Measurements from ENCODE around the gene TRMT13.
A peak's percentile ranks its signal among the peaks of the same experiment; 100 is the strongest.

TRMT13 gene

GRCh38 chr1:100107696-100108095 lies 25.3 kb upstream of the TRMT13 start:
- TF ChIP-seq CTCF (IDR thresholded peaks at IDR 0.05; ENCODE audit: control insufficient read depth, insufficient read depth, low read depth, low read length, missing control alignments): no peak
- H3K4me3 ChIP-seq (ENCODE audit: control insufficient read depth, low read depth, low read length): no peak overlapping the region
- DNase-seq (ENCODE audit: low read depth): no peak

DNA sequence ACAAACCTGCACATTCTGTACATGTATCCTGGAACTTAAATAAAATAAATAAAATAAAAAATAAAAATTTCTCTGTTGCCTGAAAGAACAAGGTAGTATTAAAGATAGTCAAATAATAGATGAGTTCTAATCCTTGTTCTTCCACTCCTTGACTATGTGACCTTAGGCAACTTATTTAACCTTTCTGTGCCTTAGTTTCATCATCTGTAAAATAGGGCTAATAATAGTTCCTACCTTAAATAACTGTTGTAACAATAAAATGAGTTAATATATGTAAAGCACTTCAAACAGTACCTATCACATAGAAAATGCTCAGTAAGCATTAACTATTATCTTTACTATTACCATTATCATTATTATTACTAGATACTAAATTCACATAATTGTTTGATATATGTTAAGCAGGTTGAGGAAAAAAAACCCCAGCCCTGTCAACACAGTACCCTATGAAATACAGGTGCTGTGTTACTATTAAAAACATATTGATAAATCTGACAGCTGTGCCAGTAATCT lies 23.4 kb upstream of the TRMT13 start:
- no peak overlapping the region for H3K4me3 ChIP-seq (ENCODE audit: control insufficient read depth, low read depth, low read length)
- no peak for DNase-seq (ENCODE audit: low read depth)
- TF ChIP-seq CTCF (IDR thresholded peaks at IDR 0.05; ENCODE audit: control insufficient read depth, insufficient read depth, low read depth, low read length, missing control alignments): no peak

GRCh38 chr1:100115524-100115923 lies 17.4 kb upstream of the TRMT13 start:
- H3K4me3 ChIP-seq (ENCODE audit: control insufficient read depth, low read depth, low read length): no peak overlapping the region
- no peak for TF ChIP-seq CTCF (IDR thresholded peaks at IDR 0.05; ENCODE audit: control insufficient read depth, insufficient read depth, low read depth, low read length, missing control alignments)
- DNase-seq (ENCODE audit: low read depth): no peak

DNA sequence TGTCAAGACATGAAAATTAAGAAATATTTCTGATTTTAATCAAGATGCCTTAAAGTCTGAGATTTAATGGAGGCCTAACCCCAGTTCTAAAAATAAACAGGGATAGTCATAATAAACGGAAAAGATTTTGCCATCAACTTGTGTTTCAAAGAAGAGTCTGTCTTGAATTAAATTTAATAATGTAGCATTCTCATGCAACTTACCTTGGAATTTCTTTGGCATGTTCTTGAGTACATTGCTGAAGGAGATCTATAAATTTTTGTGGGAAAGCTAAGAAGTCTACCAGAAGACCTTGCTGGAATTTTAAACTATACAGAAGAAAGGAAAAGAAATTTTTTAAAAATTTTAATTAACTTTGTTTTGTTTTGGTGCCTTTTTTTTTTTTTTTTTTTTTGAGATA lies 10.8 kb upstream of the TRMT13 start:
- peak; percentile 84 for DNase-seq (ENCODE audit: low read depth)

GRCh38 chr1:100127226-100127625 lies 5.7 kb upstream of the TRMT13 start:
- DNase-seq (ENCODE audit: low read depth): no peak
- no peak for TF ChIP-seq CTCF (IDR thresholded peaks at IDR 0.05; ENCODE audit: control insufficient read depth, insufficient read depth, low read depth, low read length, missing control alignments)
- no peak overlapping the region for H3K4me3 ChIP-seq (ENCODE audit: control insufficient read depth, low read depth, low read length)

More for the DNA sequence above, 10.8 kb upstream of the TRMT13 start:
- no peak for TF ChIP-seq CTCF (IDR thresholded peaks at IDR 0.05; ENCODE audit: control insufficient read depth, insufficient read depth, low read depth, low read length, missing control alignments)
- no peak overlapping the region for H3K4me3 ChIP-seq (ENCODE audit: control insufficient read depth, low read depth, low read length)

- no peak for DNase-seq (ENCODE audit: low read depth)
- H3K4me3 ChIP-seq (ENCODE audit: control insufficient read depth, low read depth, low read length): no peak overlapping the region
- TF ChIP-seq CTCF (IDR thresholded peaks at IDR 0.05; ENCODE audit: control insufficient read depth, insufficient read depth, low read depth, low read length, missing control alignments): no peak
Observed at GRCh38 chr1:100130552-100131077, 2.3 kb upstream of the TRMT13 start.

Data from AG09309 (cell line).